Measurements from ENCODE around the gene ZMYND8. TPM values are rescaled to one million over a fixed set of nuclear protein-coding genes. Genes with fewer than 3 reads are reported as not detected.

Gene ZMYND8
- total RNA-seq, 2 donors from 2014 or later: 22.0 to 35.3 TPM

DNA sequence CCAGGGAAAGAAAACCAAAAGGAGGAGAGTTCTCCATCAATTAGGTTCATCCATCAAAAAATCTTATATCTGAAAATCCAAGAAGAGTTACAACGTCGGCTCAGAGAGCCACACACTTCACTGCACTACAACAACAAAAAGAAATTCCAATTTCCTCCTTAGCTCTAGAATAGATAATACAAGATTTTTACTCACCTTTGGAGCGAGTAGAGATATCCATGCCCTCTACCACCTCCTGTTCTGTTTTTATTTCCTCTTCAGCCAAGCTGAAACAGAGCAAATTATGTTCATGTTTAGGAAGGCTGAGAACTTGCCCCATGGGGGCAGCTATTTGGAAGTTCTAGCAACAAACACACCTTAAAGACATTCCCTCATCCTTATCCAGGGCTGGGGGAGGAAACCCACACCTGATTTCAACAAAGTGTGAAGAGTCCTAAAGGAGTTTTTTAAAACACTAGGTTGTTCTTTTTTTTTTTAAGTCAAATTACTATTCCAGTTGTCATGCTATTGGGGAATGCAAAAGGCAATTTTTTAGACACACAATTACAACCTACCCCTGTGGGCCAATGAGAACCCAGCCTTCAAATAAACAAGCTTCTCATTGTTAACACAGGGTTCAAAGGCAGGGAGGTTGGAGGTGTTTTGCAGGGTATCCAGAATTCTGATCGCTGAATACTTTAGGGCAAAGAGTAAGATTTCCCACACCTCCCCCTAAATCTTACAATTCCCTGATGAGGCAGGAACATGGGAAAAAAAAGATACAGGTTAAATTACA, 8.7 kb downstream of the ZMYND8 start:
- H3K36me3 ChIP-seq: peaks cover 13% of the 10 kb centered on the region
- TF ChIP-seq, protein P1, sequence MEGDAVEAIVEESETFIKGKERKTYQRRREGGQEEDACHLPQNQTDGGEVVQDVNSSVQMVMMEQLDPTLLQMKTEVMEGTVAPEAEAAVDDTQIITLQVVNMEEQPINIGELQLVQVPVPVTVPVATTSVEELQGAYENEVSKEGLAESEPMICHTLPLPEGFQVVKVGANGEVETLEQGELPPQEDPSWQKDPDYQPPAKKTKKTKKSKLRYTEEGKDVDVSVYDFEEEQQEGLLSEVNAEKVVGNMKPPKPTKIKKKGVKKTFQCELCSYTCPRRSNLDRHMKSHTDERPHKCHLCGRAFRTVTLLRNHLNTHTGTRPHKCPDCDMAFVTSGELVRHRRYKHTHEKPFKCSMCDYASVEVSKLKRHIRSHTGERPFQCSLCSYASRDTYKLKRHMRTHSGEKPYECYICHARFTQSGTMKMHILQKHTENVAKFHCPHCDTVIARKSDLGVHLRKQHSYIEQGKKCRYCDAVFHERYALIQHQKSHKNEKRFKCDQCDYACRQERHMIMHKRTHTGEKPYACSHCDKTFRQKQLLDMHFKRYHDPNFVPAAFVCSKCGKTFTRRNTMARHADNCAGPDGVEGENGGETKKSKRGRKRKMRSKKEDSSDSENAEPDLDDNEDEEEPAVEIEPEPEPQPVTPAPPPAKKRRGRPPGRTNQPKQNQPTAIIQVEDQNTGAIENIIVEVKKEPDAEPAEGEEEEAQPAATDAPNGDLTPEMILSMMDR (IDR thresholded peaks at IDR 0.05): no peak
- H3K27me3 ChIP-seq: no peaks in the 10 kb centered on the region
- peak overlapping the region; percentile 97 to 99 for H3K27ac ChIP-seq
- no peaks in the 10 kb centered on the region for H3K9me3 ChIP-seq
- H3K4me3 ChIP-seq: no peak overlapping the region
- peaks cover 0 to 62% of the 10 kb centered on the region in 2 donors for H3K4me1 ChIP-seq
- DNase-seq (ENCODE audit: low spot score): no peak

DNA sequence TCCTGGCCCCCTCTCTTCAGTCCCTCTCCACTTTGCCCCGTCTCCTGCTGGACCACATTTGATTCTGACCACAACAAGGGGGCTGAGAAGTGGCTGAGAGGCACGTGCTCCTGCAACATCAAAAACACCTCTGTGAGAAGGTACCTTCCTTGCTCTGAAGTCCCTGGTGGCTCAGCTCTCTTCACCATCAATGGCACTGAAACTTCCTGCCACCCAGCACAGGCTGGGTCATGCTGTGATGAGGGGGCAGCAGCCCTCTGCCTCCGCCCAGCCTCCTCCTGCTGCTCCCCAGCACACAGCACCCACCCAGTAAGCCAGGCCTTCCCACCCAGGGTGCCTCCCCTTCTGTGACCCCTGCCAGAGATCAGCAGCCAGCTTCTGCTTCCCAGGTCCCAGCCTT, 10.3 kb downstream of the ZMYND8 start:
- Histone ChIP-seq H3K27me3 (no peaks in the 10 kb centered on the region), H3K36me3 (peaks cover 13% of the 10 kb centered on the region), H3K4me1 (peaks cover 0 to 46% of the 10 kb centered on the region in 2 donors), H3K9me3 (no peaks in the 10 kb centered on the region), H3K4me3 (no peak overlapping the region), H3K27ac (peak overlapping the region; percentile 5 to 10)
- DNase-seq (ENCODE audit: low spot score): no peak
- TF ChIP-seq, protein P1 (IDR thresholded peaks at IDR 0.05): no peak

DNA sequence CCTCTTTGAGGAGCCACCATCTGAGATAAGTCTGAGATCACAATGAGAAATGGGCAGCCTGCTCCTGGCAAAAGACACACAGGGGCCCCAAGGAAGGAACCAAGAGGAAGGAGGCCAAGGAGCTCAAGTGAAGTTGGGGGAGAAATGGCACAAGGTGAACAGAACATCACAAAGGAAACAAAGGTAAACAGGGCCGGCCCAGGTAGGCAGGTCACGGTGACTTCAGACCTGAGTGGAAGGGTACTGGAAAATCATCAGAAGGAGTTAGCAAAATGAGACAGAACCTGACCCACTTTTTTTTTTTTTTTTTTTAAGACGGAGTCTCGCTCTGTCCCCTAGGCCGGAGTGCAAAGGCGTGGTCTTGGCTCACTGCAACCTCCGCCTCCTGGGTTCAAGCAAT, 11.3 kb downstream of the ZMYND8 start:
- Histone ChIP-seq H3K36me3 (peaks cover 13% of the 10 kb centered on the region), H3K9me3 (no peaks in the 10 kb centered on the region), H3K4me1 (peaks cover 0 to 36% of the 10 kb centered on the region in 2 donors), H3K27me3 (no peaks in the 10 kb centered on the region), H3K4me3 (no peak overlapping the region), H3K27ac (peak overlapping the region in 1 of 2 donors; percentile 24)
- no peak for DNase-seq (ENCODE audit: low spot score)
- TF ChIP-seq, protein P1 (IDR thresholded peaks at IDR 0.05): no peak

DNA sequence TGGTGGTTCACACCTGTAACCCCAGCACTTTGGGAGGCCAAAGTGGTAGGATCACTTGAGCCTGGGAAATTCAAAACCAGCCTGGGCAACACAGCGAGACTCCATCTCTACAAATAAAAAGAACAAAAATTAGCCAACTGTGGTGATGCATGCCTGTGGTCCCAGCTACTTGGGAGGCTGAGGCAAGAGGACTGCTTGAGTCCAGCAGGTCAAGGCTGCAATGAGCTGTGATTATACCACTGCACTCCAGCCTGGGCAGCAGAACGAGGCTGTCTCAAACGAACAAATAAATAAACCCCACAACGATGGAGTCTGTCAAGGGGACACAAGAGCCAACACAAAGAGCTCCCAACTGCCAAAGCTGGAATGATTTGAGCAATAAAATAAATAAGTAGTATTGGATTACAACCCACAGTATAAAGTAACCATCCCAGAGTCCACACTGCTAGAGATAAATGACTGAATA, 13.5 kb downstream of the ZMYND8 start:
- Histone ChIP-seq H3K4me1 (peaks cover 0 to 32% of the 10 kb centered on the region in 2 donors), H3K36me3 (peaks cover 13% of the 10 kb centered on the region), H3K9me3 (no peaks in the 10 kb centered on the region), H3K4me3 (no peak overlapping the region), H3K27ac (peak overlapping the region in 1 of 2 donors; percentile 21), H3K27me3 (no peaks in the 10 kb centered on the region)
- TF ChIP-seq, protein P1 (IDR thresholded peaks at IDR 0.05): no peak
- DNase-seq (ENCODE audit: low spot score): no peak

DNA sequence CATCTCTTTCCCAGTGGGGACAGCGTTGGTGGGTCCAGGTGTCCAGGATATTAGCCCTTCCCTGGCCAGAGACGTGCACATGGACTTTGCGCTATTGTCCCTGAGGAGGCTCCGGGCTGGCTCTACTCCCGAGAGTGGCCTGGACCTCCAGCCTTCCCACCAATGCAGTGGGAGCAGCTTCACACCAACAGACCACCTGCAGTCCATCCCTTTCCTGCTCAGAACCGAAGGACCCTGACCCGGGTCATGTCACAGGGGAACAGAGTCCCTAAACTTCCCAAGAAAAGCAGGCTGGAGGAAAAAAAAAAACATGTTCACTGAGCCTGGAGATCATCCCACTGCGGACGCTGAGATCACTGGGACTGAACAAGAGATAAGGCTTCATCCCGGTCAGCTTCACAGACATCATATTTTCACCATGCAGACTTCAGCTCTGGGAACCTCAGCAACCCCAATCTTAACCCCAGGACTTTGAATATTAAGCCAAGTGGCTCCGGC, 18.3 kb downstream of the ZMYND8 start:
- Histone ChIP-seq H3K4me3 (no peak overlapping the region), H3K4me1 (peaks cover 0 to 65% of the 10 kb centered on the region in 2 donors), H3K27ac (peak overlapping the region; percentile 64 to 81), H3K9me3 (no peaks in the 10 kb centered on the region), H3K27me3 (no peaks in the 10 kb centered on the region), H3K36me3 (no peaks in the 10 kb centered on the region)
- TF ChIP-seq, protein P1 (IDR thresholded peaks at IDR 0.05): no peak
- no peak for DNase-seq (ENCODE audit: low spot score)

Data from right atrium auricular region (tissue), 2 donors.